ENCODE data around the gene MAGI2.
"Not testable (repeated sequence)": the region's sequence is repeated elsewhere in the genome, so short reads cannot be mapped to it uniquely, and the experiment has no call there.

The MAGI2 gene

DNA sequence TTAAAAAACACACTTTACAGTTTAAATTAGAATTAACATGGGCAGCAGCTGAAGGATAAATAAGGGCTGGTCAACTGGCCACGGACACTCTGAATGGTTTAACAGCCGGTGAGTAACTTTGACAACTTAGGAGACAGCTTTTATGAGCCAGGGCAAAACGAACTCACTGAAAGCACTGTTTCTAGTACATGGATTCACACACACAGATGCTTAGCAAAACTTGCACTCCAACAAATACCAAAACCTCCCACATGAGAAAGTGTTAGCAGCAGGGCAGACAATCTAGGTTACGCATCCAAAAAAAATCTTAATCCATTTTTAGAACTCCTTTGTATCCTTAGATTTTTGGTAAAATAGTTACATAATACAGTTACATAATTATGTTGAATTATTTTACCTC is 1168.5 kb downstream of the MAGI2 start:
- DNase-seq (ENCODE audit: low spot score): no peak

DNA sequence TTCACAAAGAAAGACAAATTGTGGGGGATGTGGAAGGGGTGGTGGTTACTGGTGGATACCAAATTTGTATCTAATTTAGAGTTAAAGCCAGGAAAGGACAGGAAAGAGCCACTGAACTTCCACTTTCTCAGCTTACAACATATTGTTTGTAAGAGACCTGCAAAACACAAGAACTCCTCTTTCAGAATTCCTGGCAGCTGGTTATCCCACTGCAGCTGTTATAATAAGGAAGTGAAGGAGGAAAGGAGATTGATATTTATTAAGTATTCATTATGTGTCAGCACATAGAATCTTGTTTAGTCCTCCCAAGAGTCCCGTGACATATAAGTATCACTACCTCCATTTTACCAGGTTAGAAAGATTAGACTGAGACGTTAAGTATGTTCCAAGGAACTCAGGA is 1173.2 kb downstream of the MAGI2 start:
- no peak for DNase-seq (ENCODE audit: low spot score)

DNA sequence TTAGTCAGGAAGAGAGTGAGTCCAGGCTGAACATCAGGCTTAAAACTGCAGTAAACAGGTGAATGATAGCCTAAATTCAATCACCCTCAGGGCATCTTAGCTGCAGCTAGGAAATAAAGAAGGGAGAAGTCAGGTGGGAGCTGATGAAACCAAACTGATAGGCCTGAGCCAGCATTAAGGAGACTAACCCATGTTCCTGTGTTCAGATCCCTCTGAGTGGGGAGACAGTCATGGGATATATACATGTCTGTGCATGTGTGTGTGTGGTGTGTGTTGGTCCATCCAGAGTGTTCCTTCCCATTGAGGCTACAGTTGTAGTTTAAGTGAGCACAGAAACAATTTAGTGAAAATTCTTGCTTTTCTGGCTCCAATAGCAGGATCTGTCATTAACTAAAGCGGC is 1174.0 kb downstream of the MAGI2 start:
- no peak for DNase-seq (ENCODE audit: low spot score)

DNA sequence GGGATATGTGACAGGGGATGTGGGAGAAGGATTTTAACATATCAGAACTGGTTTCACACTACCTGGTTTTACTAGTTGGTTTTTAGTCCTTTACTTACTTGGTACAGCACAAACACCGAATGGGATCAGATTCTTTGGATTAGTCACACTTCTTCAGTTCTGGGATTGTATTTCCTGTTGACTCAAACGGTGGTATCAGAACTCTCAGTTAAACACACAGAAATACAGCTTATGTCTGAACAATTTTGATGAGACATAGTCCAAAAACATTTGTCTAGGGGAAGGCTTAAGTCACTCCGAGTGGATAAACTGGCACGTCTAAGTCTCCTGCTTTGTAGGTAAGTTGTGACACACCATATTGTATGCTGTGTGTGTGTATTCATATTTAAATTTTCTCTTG is 1174.4 kb downstream of the MAGI2 start:
- DNase-seq (ENCODE audit: low spot score): no peak

DNA sequence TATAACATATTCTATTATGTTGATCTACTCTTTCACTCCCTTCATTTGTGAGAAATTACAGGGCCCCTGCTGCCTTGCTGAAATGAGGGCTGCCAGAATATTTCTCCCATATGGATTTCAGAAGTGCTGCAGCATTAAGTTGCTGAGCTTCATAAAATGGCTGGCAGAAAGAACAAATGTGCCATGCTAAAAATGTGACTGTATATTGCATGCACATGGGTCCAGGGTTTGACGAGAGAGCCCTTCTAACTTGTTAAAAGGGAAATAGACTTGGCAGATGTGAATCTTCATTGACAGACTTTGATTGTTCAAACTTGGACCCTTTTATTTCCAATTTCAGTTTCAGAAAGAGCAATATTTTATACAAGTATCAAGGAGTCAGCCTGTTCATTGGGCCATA is 1186.3 kb downstream of the MAGI2 start:
- DNase-seq (ENCODE audit: low spot score): no peak

DNA sequence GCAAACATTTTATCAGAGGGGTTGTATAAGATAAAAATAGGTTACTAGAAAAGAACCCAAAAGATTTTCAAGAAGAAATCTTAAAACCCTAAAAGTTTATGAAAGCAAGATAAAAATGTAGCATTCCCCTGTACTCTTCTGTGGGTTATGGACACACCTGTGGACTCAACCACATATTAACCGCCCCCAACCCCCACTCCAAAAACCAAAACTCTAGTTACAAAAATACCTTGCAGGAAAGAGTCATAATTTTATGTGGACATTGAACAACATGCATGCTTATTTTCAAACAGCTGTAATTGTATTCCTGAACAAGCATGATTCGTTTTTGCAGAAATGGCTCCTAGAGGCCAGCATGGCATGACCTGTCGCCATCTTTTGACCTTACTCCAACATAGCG is 1188.0 kb downstream of the MAGI2 start:
- no peak for DNase-seq (ENCODE audit: low spot score)

DNA sequence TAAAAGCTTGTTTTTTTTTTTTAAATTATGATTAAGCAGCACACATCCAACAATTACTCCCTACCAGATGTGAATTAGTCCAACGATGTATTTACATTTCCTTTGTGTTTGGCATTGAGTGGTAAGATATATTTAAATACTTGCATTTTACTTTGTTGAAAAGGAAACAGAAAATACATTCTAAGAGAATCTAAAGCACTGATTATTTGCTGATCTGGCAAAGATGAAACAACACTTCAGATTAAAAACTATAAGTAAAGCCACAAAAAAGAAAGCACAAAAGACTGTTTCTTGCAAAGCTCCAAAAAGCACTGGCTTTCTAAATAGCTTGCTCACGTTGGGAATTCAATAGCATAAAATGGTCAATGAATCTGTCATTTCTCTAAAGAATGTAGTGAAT is 1188.4 kb downstream of the MAGI2 start:
- no peak for DNase-seq (ENCODE audit: low spot score)

DNA sequence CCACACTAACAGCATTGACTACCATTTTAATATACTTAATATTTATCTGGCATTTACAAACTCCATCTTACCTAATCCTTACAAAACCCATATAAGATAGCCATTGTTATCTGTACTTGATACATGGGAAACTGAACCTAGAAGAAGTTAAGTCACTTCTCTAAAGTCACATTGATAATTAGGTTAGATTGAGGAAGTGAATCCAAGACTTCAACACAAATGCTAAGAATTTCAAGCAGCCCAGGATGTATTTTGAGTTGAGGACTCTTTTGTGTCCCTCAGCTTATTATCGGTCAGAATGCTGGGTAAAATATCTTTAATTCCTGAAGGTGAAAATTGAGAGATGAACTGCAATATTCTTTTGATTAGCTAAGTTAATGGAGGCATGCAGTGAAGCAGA is 1189.4 kb downstream of the MAGI2 start:
- no peak for DNase-seq (ENCODE audit: low spot score)

DNA sequence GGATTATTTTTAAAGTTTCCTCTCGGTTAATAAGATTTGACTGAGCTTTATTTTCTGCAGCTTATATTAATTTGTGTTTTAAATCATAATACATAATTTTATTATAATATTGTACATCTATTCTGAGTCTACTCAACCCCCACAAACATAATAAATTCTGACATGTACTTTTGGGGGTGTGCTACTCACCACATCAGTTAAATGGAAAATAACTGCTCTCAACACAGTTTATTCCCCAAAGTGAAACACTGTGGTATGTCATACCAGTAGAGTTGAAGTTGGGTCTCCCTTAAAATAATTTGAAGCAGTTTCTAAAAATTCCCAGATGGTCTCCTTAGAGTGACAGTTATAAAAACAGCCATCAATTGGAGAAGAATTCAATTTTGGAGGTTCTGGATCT is 1191.7 kb downstream of the MAGI2 start:
- DNase-seq (ENCODE audit: low spot score): no peak

DNA sequence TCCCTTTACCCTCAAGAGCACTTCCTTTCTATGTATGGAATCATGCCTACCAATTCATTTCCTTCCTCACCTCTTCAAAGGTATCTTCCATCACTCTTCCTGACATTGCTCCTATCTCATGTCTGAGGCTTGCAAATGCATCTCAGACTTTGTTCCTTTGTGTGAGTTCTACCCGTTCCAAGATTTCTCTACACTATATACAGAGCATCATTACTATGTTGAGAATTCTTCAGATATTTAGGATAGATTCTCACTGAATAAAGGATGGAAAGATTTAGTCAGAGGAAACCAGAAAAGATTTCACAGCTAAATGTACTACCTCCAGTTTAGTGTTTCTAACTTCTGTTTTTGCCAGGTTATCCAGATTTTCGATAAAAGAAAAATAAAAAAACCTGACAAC is 1192.2 kb downstream of the MAGI2 start:
- no peak for DNase-seq (ENCODE audit: low spot score)

DNA sequence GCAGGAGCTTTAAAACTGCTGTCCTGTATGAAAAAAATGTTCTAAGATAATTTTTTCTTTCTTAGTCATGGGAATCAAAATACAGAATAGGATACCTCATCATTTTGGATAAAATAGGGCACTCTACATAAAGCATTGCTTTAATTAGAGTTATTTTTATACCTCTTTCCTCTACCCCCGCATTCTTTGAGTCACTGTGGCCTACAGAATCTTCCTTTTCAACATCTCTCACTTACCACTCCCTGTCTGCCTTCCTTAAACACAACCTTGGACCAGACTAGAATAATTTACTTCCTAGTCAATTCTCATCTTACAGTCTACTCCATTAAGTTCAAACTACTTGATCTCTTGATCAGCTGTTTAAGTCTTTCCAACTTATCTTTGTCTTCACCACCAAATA is 1192.6 kb downstream of the MAGI2 start:
- no peak for DNase-seq (ENCODE audit: low spot score)

DNA sequence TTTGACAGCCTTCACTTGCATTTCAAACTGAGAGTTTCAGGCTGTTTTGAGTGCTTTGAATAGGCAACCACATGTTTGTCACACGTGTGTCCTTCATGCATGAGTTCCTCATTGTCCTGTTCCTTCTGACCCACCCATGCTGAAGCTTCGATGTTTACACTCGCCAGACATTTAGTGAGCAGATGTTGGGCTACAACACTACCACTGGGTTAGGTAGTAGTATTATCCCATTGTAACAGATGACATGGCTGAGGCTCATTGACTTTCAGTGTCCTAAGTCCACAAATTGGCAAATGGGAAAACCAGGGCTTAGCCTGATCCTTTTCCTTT is 1198.8 kb downstream of the MAGI2 start:
- DNase-seq (ENCODE audit: low spot score): no peak

DNA sequence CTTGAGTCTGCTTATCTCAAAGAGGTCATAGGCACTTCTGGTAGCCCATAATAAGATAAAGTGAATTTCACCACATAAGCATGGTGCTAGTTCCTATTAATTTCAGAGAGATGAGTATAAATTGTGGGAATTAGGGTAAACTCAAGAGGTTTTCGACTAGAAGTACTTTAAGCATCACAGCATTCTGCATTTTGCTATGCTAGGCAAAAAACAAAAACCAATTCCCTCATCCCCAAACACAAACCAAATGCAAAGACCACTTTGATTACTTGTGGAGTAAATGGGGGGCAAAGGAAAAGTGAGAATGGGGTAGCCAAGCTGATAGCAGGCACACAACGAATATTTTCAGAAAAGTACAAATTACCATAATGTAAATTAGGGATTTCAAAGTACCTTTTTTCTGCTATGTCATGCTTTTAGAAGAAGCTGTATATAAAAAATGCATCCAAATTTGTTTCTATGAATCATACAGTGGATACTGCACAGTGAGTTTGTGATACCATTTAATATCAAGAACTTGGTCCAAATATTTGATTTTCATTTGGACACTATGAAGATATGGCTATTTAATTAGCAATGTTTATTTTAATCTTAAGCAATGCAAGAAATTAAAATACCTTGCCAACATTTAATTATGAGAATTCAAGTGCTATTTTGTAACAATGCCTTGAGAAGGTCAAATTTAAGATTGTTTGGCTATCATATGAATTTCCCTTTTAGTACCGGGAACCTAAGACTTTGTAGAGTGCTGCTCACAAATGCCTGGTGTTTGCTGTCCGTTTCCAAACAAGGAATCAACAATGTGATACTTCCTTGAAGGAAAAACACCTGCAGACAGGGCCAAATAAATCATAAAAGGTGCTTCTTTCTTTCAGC is 1199.4 kb downstream of the MAGI2 start:
- DNase-seq (ENCODE audit: low spot score): no peak

DNA sequence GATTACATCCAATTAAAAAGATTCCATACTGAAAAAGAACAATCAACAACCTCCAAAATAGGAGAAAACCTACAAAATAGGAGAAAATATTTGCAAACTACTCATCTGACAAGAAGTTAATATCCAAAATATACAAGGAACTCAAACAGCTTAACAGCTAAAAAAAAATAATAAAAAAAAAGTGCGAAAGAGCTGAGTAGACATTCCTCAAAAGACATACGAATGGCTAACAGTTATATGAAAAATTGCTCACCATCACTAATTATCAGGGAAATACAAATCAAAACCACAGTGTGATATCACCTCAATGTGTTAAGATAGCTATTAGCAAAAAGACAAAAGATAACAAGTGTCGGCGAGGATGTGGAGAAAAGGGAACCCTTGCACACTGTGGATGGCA is 1204.6 kb downstream of the MAGI2 start:
- no peak for DNase-seq (ENCODE audit: low spot score)

DNA sequence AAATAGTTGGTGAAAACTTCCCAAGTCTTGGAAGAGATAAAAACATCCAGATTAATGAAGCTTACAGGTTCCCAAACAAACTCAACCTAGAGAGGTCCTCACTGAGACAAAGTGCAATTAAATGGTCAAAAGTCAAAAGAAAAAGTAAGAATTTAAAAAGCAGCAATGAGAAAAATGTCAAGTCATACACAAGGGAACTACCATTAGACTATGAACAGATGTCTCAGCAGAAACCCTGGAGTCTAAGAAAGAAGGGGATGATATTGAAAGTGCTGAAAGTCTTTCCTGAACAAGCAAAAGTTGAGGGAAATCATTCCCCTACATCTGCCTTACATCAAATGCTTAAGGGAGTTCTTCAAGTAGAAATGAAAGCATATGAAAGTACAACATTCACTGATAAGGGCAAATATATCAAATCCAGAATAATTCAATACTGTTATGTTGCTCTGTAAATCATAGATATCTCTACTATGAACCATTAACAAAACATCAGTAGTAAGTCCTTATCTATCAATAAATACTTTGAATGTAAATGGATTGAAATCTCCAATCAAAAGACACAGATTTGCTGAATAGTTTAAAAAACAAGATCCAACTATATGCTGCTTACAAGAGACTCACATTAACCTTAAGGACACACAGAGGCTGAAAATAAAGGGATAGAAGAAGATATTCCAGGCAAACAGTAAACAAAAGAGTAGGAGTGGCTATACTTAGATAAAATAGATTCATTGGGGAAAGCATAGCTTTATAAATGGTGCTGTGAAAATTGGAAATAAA is 1205.4 kb downstream of the MAGI2 start:
- no peak for DNase-seq (ENCODE audit: low spot score)

DNA sequence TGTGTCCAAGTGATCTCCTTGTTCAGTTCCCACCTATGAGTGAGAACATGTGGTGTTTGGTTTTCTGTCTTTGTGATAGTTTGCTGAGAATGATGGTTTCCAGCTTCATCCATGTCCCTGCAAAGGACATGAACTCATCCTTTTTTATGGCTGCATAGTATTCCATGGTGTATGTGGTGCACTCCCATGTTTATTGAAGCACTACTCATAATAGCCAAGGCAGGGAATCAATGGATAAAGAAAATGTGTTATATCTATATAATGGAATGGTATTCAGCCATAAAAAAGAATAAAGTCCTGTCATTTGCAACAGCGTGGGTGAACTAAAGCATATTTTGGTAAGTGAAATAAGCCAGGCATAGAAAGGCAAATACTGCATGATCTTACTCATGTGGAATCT is 1213.3 kb downstream of the MAGI2 start:
- DNase-seq (ENCODE audit: low spot score): not testable (repeated sequence)

DNA sequence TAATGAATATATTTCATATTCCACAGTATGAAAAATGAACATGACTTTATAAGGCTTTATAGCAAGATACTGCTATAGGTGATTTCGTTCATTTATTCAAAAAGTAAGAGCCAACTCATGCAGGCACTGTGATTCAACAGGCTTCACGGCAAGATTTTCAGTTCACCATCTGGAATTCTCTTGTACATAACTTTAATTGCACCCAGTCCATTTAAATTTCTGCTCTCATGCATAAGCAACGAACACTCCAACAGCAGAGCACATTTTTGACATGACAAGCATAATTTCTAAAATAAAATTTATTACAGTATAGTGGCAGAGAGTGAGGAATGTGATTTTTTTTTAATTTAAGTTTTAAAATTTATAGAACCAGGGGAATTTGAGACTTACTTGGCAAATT is 1218.8 kb downstream of the MAGI2 start:
- DNase-seq (ENCODE audit: low spot score): no peak

DNA sequence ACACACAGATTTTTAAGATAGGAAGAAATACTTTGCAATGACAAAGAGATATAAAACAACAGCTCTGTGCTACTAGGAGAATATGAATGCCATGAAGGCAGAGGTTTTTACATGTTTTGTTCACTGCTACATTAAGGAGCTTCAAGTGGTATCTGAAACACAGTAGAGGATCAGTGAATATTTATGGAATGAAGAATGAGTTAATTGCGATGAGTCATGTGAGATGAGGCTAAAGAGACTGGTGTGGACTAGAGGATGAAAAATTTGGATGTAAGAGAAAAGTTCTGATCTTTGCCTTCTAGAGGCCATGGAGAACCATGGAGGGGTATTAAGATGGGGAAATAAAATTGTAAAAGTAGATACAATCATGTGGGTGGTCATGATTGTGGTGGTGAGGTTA is 1220.7 kb downstream of the MAGI2 start:
- DNase-seq (ENCODE audit: low spot score): no peak

DNA sequence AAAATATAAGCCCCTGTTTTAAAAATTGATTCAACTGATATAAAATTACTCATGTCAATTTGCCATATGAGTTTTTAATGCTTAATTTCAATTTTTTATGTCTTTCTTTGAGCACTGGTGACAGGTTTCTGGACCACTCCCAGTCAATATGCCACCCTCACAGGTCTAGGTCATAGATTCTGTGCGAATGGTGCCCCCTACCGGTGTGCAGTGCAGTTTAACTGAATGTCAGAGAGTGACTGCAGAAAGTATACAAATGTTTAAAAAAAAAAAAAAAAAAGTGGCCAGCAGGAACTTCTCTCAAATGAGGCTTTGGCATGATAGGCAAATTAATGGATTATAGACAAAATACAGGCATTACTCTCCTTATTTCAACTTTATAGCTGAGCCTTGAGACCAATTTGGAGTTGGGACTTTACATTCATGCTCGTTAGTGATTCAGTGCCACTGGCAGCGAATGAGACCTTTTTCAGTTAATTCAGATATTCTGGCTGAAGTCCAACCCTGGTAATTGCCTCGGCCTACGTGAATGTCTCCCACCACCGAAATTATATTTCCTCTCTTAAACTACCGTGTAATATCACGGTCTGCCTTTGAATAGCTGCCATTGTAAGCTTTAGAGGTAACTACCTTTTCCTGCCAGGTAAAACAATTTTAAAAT is 1227.3 kb downstream of the MAGI2 start:
- DNase-seq (ENCODE audit: low spot score): peak; percentile 60

DNA sequence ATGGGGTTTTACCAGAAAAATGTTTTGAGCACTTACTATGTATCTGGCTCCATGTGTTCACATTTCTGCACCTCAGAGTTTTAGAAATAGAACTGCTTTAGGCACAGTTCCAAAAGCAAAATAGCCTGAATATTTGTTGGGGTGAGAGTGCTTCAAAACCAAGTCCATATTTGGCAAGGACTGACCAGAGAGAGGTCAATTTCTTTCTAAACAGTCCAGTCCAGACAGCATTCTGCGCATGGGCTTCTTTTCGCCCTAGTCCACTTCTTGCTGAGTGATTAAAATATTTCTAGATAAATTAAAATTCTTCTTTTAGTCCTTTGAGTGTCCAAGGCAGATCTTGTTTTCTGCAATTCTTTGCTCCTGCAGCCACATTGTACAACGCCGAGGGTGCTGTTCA is 1227.9 kb downstream of the MAGI2 start:
- DNase-seq (ENCODE audit: low spot score): no peak

DNA sequence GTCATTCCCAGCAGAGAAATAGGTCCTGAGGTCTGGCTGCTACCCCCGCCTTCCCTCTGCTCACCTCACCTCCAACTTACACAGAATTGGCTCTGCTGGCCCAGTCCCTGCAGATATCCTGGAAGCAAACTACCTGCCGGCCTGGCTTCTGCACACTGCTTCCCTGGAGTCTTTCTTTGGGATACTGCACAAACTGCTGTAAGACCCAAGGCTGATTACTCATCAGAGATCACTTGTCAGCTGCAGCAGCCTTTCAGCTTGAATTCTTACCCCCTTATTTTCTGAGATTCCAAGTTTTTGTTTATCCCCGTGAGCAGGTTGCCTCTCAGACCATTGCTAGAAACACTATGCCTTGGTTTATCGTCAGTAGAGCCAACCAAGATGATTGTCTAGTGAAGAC is 1228.5 kb downstream of the MAGI2 start:
- no peak for DNase-seq (ENCODE audit: low spot score)

DNA sequence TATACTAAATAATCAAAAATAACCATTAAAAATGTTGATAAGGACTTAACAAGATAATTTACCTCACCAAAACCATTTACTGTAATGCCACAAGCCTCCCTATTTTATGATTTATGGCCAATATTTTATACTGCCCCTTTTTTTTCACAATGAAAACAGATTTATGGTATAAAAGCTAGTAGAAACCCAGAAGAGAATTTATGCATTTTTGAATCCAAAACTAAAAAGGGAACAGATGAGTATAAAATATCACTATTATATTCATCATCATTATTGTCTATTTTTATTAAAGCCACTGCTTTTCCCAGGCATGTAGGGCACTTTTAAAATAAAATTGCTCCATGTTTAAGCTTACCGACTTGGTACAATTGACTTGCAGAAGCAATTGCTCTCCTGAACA is 1229.9 kb downstream of the MAGI2 start:
- DNase-seq (ENCODE audit: low spot score): no peak
